T-helper 17 cell (primary cell): Measurements from ENCODE around the gene POC1A. TPM values are rescaled to one million over a fixed set of nuclear protein-coding genes. Genes with fewer than 3 reads are reported as not detected.
"Not testable (repeated sequence)": the region's sequence is repeated elsewhere in the genome, so short reads cannot be mapped to it uniquely, and the experiment has no call there.

ENCODE experiments used
- ATAC-seq: fragments of 150-1000 bp; cut with Tn5 transposase; 2 replicates; pipeline ENCODE4 v1.10.0; 2021; ENCODE audit warnings: mild to moderate bottlenecking, moderate library complexity
- DNase-seq, 3 donors: peaks; one replicate each; pipeline versions ENCODE4 v3.0.0 to v3.0.0-alpha.2; 2020 to 2021
- H3K9me3 ChIP-seq: one replicate; pipeline ENCODE4 v1.7.0; 2013; ENCODE audit warnings: low read length, mild to moderate bottlenecking; ENCODE audit not compliant: control insufficient read depth, poor library complexity, severe bottlenecking
- H3K27ac Mint-ChIP-seq: one replicate; pipeline ENCODE4 v1.8.0; 2022; ENCODE audit warnings: mild to moderate bottlenecking, moderate library complexity, mixed read lengths
- H3K27me3 Mint-ChIP-seq: one replicate; pipeline ENCODE4 v1.8.0; 2022; ENCODE audit warnings: mixed read lengths
- H3K36me3 Mint-ChIP-seq: one replicate; pipeline ENCODE4 v1.8.0; 2022; ENCODE audit warnings: low read depth, mixed read lengths
- H3K4me1 Mint-ChIP-seq: one replicate; pipeline ENCODE4 v1.8.0; 2022; ENCODE audit warnings: mild to moderate bottlenecking, mixed read lengths
- H3K4me3 Mint-ChIP-seq: one replicate; pipeline ENCODE4 v1.8.0; 2022; ENCODE audit warnings: mild to moderate bottlenecking, moderate library complexity, mixed read lengths
- total RNA-seq, 4 donors: library from RNA in 2 of 4; stranded (reverse) in 2 of 4; gene quantifications; one replicate each; pipeline ENCODE4 v1.2.3 and lab custom pipeline; 2022 to 2026

The POC1A gene
- total RNA-seq, 2 donors from 2014 or later, result 0.47 to 1.4 TPM

DNA sequence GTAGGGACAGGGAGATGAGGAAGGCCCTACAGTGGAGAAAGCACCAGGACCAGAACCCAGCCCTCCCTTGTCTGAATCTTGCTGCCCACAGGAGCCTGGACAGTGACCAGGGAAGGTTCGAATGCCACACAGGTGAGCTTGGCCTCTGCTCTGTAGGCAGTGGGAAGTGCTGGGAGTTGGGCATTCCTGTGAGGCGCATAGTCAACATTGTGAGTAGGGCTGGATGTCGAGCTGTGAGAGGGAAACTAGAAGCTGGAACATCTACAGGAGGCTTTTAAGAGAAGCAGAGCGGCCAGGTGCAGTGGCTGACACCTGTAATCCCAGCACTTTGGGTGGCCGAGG is 23.4 kb upstream of the POC1A start:
- H3K27ac Mint-ChIP-seq, result no peak overlapping the region
- H3K27me3 Mint-ChIP-seq, result no peaks in the 10 kb centered on the region
- H3K4me1 Mint-ChIP-seq, result peaks cover 20% of the 10 kb centered on the region
- no peak for ATAC-seq
- H3K9me3 ChIP-seq, result no peaks in the 10 kb centered on the region
- no peaks in the 10 kb centered on the region for H3K36me3 Mint-ChIP-seq
- no peak overlapping the region for H3K4me3 Mint-ChIP-seq
- DNase-seq, result no peak

DNA sequence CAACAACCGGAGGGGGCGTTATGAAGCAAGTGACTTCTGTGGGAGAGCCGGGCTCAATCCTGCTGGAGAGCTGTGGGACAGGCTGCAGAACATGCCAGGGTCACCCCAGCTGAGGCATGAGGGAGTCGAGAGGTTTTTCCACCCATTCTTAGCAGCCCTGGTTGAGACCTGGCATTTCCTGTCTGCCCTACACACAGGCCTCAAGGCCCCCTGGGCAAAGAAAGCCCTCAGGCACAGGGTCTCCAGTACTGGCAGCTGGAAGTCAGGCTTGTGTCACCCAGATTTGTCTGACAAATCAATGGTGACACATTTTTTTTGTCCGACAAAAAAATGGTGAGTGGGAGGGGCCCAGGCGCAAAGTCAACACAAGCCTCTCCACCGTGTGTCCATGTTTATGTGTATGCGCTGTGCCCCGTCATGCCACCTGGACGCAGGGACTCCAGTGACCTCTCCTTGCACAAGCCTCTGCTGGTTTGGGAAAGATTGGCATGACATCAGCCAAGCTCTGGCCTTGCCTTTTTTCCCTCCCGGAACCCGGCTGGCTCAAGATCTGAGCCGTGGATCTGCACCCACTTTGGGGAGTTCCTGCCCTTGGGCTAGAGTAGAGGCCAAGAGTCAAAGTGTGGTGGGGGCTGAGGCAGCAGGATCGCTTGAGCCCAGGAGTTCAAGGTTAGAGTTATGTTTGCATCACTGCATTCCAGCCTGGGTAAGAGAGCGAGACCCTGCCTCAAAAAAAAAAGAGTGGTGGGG is 22.9 kb upstream of the POC1A start:
- no peak overlapping the region for H3K4me3 Mint-ChIP-seq
- no peaks in the 10 kb centered on the region for H3K9me3 ChIP-seq
- peak overlapping the region; percentile 39 for H3K27ac Mint-ChIP-seq
- DNase-seq (no peak), ATAC-seq (no peak)
- peaks cover 15% of the 10 kb centered on the region for H3K4me1 Mint-ChIP-seq
- H3K36me3 Mint-ChIP-seq, result no peaks in the 10 kb centered on the region
- no peaks in the 10 kb centered on the region for H3K27me3 Mint-ChIP-seq

DNA sequence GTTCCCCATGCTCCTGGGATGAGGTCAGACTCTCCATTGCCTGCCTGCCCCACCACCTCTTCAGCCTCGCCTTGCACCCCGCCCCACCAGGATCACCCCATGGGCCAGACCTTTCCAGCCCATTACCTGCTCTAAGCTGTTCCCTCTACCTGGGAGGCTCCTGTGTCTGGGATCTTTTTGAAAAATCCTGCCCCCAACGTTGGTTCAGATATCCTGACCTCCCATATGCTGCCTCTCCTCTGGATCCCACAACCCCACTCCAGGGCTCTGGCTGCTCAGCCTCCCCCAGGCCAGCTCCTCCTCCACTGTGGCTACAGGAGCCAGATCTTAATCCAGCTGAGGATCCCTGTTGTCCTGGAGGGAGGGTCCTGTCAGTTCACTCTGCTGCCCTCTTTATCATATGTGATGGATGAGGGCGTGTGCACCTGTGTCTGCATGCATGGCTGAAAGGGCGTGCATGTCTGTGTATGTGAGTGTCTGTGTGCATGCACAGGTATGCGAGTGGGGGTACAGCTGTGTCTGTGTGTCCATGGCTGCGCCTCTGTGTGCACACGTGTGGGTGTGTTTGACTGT is 22.0 kb upstream of the POC1A start:
- ATAC-seq (no peak), DNase-seq (no peak)
- H3K36me3 Mint-ChIP-seq, result no peaks in the 10 kb centered on the region
- H3K27me3 Mint-ChIP-seq, result no peaks in the 10 kb centered on the region
- no peak overlapping the region for H3K4me3 Mint-ChIP-seq
- H3K4me1 Mint-ChIP-seq, result peaks cover 15% of the 10 kb centered on the region
- peak overlapping the region; percentile 39 for H3K27ac Mint-ChIP-seq
- H3K9me3 ChIP-seq, result no peaks in the 10 kb centered on the region

DNA sequence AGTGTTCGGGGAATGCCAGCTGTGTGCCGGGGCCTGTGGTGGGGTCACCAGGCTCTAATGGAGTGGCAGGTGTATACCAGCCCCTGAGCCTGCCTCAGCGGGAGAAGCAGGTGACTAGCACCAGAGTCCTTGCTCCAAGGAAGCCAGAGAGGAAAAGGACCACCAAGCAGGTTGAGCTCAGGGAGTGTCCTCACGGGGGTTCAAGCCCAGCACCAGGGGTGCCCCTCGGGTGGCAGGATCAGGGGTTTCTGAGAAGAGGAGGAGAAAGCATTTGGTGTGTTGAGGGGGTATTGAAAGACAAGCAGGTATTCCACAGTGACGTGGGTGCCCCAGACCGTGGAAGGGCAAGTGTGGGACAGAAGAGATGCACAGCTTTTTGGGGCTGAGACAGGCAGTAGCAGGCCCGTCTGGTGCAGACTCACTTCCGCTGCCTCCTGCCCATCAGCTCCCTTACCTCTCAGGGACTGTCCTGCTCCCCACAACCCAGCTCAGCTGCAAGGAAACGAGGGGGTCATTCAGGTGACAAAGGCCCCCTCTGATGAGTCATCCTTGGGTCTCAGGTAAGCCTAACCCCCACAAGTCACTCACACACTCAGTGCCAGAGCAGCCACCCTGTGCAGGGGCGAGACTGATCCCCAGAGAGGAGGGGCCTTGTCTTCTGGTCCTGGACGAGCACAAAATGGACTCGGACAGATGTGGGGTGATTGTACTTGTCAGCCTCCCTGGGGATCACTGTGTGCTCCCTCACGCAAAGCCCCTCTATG is 21.4 kb upstream of the POC1A start:
- Mint-ChIP-seq H3K27ac (no peak overlapping the region), H3K27me3 (no peaks in the 10 kb centered on the region), H3K4me1 (peaks cover 15% of the 10 kb centered on the region), H3K4me3 (no peak overlapping the region), H3K36me3 (no peaks in the 10 kb centered on the region)
- H3K9me3 ChIP-seq, result no peaks in the 10 kb centered on the region
- DNase-seq (no peak), ATAC-seq (no peak)

DNA sequence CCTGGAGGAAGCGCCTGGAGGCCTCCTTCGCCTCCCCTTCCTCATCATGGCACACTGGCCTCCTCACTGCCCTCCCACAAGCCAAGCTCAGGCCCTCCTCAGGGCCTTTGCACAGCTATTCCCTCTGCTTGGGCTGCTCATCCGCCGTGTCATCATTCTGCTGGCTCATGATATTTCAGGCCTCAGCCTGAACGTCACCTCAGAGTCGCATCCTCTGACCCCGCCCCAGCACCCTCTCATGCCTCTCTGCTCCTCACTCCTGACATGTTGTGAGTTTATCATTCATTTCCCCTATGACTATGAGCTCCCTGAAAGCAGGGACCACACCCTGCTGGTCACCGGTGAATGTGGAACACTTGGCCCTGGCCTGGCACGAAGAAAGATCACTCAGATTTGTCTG is 20.7 kb upstream of the POC1A start:
- H3K27ac Mint-ChIP-seq, result no peak overlapping the region
- no peak for DNase-seq
- peaks cover 13% of the 10 kb centered on the region for H3K4me1 Mint-ChIP-seq
- no peak overlapping the region for H3K4me3 Mint-ChIP-seq
- ATAC-seq, result peak; percentile 40
- H3K27me3 Mint-ChIP-seq, result no peaks in the 10 kb centered on the region
- H3K9me3 ChIP-seq, result no peaks in the 10 kb centered on the region
- H3K36me3 Mint-ChIP-seq, result no peaks in the 10 kb centered on the region

DNA sequence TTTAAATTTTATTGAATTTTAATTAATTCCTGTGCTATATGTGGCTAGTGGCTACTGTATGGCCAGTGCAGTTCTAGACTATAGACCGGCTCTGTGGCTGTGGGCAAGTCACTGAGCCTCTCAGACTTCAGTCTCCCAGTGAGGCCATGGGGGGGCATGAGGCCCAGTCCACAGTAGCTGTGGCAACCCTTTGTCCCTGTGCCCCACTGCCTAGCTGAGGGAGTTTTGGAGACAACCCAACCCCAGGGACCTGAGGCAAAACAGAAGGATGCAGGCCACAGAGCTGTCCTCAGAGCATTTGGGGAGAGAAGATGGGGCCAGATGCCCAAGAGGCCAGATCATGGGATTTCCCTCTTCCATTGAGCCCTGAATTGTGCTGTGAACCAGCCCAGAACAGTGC is 18.9 kb upstream of the POC1A start:
- peaks cover 7% of the 10 kb centered on the region for H3K4me1 Mint-ChIP-seq
- no peaks in the 10 kb centered on the region for H3K27me3 Mint-ChIP-seq
- ATAC-seq (no peak), DNase-seq (no peak)
- no peaks in the 10 kb centered on the region for H3K9me3 ChIP-seq
- H3K36me3 Mint-ChIP-seq, result no peaks in the 10 kb centered on the region
- H3K4me3 Mint-ChIP-seq, result no peak overlapping the region
- no peak overlapping the region for H3K27ac Mint-ChIP-seq

DNA sequence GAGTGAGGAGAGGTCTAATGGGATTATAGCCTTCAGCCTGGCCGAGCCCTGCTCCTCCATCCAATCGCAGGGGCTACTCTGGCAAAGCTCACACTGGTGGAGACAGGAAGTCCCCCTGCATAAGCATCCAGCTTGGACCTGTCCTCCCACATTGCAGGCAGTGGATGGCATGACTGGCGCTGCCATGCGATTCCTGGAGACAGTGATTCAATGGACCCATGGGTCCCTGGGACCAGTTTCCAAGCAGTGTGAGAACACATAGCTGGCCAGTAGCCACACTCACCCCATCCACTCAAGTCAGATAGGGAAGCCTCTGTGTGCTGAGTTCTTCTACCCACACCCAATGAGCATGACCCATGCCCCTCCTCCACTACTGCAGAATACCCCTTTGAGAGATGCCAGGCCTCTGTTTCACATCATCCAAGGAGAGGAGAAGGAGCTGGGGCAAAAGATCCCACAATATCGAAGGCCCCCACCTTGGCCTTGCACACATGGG is 18.1 kb upstream of the POC1A start:
- ATAC-seq (no peak), DNase-seq (no peak)
- Mint-ChIP-seq H3K4me1 (peaks cover 7% of the 10 kb centered on the region), H3K36me3 (no peaks in the 10 kb centered on the region), H3K27ac (no peak overlapping the region), H3K27me3 (peaks cover 4% of the 10 kb centered on the region), H3K4me3 (no peak overlapping the region)
- H3K9me3 ChIP-seq, result no peaks in the 10 kb centered on the region

DNA sequence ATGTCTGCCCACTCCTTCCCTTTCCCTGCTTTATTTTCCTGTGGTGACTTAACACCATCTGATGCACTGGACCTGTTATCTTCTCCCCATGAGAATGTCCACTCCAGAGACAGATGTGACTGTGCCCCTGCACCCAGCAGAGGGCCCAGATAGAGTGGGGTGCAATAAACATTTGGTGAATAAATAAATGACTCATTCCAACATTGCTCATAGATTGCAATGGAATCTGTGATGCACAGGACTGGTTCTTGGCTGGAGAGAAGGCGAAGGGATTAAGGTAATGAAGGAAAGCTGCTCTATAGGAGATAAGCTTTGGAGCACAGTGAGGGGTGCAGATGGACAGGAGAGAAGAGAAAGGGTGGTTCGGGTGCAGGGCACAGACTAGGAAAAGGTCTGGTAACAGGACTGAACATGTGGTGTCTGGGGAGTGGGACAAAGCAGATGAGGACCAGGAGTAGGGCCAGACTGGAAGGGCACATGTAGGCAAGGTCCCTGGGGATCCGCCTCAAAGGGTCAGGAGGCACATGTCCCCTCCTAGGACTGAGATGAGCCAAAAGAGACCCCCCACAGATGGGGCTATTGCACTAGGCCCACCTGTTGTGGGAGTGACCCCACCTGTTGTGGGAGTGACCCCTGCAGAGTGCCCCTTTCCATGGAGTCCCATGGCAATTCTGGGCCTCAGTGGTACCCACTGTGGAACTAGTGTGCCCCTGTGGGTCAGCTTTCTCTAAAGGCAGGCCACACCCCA is 17.5 kb upstream of the POC1A start:
- no peaks in the 10 kb centered on the region for H3K9me3 ChIP-seq
- Mint-ChIP-seq H3K27me3 (peaks cover 5% of the 10 kb centered on the region), H3K4me1 (peaks cover 7% of the 10 kb centered on the region), H3K27ac (no peak overlapping the region), H3K4me3 (no peak overlapping the region), H3K36me3 (no peaks in the 10 kb centered on the region)
- ATAC-seq (no peak), DNase-seq (no peak)

DNA sequence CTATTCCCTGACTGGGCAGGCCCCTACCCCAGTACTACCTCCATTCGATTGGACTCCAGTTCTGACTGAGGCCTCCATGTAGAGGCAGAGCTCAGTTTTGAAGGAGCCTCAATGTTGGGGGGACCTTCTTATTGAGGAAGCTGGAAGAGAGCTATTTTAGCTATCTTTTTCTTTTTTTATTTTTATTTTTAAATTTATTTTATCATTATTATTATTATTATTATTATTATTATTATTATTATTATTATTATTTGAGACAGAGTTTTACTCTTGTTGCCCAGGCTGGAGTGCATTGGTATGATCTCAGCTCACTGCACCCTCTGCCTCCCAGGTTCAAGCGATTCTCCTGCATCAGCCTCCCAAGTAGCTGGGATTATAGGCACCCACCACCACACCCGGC is 16.0 kb upstream of the POC1A start:
- H3K4me3 Mint-ChIP-seq, H3K9me3 ChIP-seq, H3K27ac Mint-ChIP-seq, H3K4me1 Mint-ChIP-seq, H3K27me3 Mint-ChIP-seq, DNase-seq, ATAC-seq, H3K36me3 Mint-ChIP-seq: not testable (repeated sequence)

DNA sequence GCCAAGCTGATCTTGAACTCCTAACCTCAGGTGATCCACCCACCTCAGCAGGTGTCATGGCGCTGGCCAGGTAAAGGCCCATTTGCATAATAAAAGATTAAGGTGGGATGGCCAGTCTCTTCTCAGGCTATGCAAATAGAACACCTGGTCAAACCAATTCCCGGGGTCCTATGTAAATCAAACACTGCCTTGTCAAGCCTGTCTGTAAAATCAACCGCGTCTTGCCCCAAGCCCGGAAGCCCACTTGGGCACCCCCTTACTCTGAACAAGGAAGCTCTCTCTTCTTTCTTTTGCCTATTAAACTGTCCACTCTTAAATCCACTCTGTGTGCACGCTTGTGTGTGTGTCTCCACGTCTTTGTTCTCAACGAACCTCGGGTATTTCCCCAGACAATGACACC is 13.0 kb upstream of the POC1A start:
- ATAC-seq (no peak), DNase-seq (no peak)
- H3K9me3 ChIP-seq, result no peaks in the 10 kb centered on the region
- H3K27me3 Mint-ChIP-seq, result peaks cover 5% of the 10 kb centered on the region
- H3K27ac Mint-ChIP-seq, result no peak overlapping the region
- no peaks in the 10 kb centered on the region for H3K36me3 Mint-ChIP-seq
- peaks cover 3% of the 10 kb centered on the region for H3K4me1 Mint-ChIP-seq
- H3K4me3 Mint-ChIP-seq, result no peak overlapping the region

DNA sequence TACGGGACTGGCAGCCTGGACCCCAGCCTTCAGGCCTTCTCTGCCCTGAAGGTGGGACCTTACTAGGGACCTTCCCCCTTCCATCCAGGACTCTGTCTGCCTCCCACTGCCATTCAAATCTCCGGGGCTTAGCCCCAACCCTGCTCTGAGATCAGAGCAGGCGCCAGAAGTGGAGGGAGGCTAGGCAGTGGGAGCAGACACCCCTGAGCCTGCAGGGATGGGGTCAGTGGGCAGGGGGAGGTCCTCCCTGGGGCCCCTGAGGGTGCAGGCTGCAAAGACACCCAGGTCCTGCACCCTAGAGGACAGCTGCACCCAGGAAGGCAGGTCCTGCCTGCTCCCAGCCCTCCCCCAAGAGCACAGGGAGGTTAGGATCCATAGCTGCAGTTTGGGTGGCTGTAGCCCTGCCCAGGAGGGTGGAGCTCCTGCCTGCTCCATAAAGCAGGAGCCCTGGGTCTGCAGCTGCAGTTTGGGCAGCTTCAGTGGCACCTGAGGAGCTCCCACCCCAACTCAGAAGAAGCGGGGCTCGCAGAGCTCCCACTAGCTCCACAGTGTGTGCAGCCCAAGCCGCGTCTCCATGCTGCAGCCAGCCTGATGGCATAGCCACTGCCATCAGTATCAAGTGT is 8.1 kb upstream of the POC1A start:
- ATAC-seq (no peak), DNase-seq (no peak)
- H3K9me3 ChIP-seq, result no peaks in the 10 kb centered on the region
- H3K4me3 Mint-ChIP-seq, result no peak overlapping the region
- no peak overlapping the region for H3K27ac Mint-ChIP-seq
- H3K4me1 Mint-ChIP-seq, result peaks cover 3% of the 10 kb centered on the region
- peaks cover 1% of the 10 kb centered on the region for H3K27me3 Mint-ChIP-seq
- H3K36me3 Mint-ChIP-seq, result no peaks in the 10 kb centered on the region

DNA sequence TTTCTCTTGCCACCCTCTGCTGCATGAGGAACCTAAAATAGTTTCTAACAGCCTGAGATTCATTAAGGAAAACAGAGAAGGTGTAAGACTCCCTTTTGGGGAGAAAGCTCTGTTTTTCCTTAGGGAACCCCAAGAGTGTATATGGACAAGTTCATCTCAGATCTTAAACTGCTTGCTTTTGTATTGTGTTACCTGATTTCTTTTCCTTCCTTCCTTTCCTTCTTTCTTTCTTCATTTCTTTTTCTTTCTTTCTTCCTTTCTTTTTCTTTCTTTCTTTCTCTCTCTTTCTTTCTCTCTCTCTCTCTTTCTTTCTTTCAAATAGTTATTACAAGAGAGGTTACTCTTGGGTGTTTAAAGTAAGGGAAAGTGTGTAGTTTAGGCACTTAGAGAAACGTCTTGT is 5.3 kb upstream of the POC1A start:
- no peaks in the 10 kb centered on the region for H3K9me3 ChIP-seq
- Mint-ChIP-seq H3K4me1 (peaks cover 10% of the 10 kb centered on the region), H3K36me3 (no peaks in the 10 kb centered on the region), H3K27ac (no peak overlapping the region), H3K4me3 (no peak overlapping the region), H3K27me3 (no peaks in the 10 kb centered on the region)
- no peak for DNase-seq
- no peak for ATAC-seq

DNA sequence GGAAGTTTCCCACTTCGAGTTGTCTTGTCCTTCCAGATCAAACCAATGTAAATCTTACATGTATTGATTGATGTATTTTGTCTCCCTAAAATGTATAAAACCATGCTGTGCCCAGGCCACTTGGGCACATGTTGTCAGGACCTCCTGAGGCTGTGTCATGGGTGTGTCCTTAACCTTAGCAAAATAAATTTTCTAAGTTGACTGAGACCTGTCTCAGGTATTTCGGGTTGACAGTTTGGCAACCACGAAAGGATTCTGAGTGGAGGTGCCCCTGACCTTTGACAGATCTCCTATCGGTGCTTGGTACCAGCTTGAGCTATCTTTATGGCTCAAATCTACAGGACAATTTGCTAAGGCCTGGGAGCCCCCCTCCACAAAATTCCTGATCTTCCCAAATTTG is 1.7 kb upstream of the POC1A start:
- no peaks in the 10 kb centered on the region for H3K36me3 Mint-ChIP-seq
- DNase-seq (no peak), ATAC-seq (no peak)
- no peaks in the 10 kb centered on the region for H3K9me3 ChIP-seq
- peaks cover 15% of the 10 kb centered on the region for H3K4me1 Mint-ChIP-seq
- H3K27ac Mint-ChIP-seq, result no peak overlapping the region
- no peaks in the 10 kb centered on the region for H3K27me3 Mint-ChIP-seq
- H3K4me3 Mint-ChIP-seq, result no peak overlapping the region
